NOMO-1 (cell line): Measurements from ENCODE around the gene KIRREL3.

Source experiments
- DNase-seq, 2 experiments: peaks; one replicate each; lab custom pipeline; 2025; ENCODE audit not compliant: unreplicated experiment in 2 of 2; lab: John Stamatoyannopoulos, UW

KIRREL3 gene

DNA sequence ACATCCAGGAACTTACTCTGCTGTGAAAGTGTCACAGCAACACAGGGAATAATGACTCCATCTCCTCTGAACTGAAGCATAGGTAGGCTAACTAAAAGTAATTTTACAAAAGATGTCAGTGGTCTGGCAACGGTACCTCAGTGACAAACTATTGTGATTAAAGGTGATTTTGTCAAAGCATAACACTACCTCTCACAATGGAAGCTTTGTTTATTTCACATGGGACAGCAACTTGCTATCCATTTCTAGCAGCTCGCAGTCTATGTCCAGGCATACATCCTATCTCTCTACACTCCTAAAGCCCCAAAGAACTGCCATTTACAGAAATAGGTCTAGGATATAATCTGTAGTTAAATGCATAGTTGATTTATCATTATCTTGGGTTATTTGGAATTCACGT, 163.0 kb downstream of the KIRREL3 start:
- DNase-seq: no peak

DNA sequence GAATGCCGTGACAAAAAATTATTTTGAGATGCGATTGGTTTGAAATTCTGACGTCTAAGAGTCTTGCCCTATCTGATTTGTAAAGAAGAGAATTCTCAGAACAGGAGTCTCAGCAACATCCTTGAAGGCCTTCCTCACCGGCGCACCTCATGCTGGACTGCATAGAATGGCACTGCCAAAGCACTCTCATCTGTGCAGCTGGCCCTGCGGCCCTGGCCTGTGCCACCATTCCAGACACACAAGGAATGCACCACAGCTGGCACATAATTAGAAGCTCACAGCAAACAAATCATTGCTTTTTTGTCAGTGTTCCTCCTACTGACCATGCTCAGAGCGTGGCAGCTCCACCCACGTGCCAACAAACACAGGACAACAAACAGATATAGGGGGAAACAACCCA, 166.0 kb downstream of the KIRREL3 start:
- no peak for DNase-seq

DNA sequence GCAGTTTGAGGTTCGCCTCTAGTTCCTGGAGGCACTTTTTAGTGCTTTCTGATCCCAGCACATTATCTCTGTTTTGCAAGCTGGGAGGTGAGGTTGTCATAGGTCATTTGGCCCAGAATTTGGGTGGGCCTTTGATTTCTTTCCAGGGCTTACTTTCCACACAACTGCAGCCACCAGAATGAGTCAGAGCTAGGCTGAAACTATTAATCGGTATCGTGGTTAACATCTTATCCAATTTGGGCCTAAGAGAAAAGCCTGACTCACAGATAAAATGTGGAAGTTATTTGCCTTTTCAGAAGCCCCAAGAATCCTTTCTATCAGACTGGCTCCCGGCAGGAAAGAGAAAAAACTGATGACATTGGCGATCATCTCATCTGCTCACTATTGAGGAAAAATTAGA, 166.4 kb downstream of the KIRREL3 start:
- DNase-seq: no peak

- no peak for DNase-seq
Observed at GRCh38 chr11:126833065-126833464, 167.5 kb downstream of the KIRREL3 start.

GRCh38 chr11:126832387-126832786, 168.2 kb downstream of the KIRREL3 start:
- DNase-seq: no peak

GRCh38 chr11:126830216-126830806, 170.3 kb downstream of the KIRREL3 start:
- no peak for DNase-seq

GRCh38 chr11:126829716-126830115, 170.9 kb downstream of the KIRREL3 start:
- no peak for DNase-seq

DNA sequence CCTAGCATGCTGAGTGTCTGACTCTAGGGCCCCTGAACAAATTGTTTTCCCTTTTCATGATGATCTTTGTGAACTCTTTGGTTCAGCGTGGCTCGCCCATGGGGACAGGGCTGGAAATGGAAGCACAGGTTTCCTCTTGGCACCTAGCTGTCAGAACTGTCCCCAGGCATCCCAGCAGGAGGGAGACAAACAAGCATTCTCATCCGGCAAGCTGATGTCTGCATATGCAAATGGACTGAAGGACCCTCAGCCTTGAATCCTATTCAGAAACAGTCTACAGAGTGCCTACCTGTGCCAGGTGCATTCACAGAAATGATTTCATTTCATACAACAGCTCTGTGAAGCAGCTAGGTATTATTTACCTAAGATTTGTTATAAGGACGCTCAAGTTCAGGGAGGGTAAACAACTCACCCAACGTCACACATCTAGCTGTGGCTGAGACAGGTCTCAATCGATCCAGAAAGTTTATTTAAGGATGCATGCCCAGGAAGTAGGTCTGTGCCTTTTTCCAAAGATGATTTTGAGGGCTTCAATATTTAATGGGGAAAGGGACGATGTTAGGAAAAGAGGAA, 176.4 kb downstream of the KIRREL3 start:
- DNase-seq: no peak

GRCh38 chr11:126823274-126823673, 177.3 kb downstream of the KIRREL3 start:
- no peak for DNase-seq

DNA sequence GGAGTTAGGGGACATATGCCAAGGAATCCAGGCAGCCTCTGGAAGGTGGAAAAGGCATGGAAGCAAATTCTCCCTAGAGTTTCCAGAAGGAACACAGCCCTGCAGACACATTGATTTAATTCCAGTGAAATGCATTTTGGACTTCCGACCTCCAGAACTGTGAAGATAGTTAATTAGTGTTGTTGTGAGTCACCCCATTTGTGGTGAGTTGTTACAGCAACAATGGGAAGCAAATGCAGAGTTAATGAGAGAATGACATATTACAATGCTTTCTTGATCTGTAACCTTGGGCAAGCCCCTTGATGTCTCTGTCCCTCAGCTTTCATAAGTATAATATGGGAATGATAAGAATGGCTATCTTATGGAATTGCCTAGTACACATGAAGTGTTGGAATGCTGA, 178.7 kb downstream of the KIRREL3 start:
- no peak for DNase-seq

DNA sequence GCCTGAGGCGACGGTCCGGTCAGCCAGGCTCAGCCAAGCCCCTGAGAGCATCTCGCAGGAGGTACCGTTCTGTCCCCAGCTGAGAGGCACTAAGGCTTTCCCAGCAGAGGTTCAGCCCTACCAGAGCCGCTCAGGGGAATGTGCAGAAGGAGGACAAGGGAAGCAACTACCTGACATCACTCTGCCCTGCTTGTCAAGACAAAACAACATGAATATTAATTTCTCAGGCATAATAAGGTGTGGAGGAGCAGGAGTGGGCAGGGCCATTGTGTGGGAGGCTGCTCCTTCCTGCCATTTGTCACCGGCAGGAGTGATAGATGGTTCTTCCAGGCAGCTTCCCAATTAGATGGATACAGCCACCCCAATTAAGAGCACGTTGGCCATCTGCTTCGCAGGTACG, 181.4 kb downstream of the KIRREL3 start:
- DNase-seq: no peak

- no peak for DNase-seq
Observed at GRCh38 chr11:126817523-126818450, 182.8 kb downstream of the KIRREL3 start.

DNA sequence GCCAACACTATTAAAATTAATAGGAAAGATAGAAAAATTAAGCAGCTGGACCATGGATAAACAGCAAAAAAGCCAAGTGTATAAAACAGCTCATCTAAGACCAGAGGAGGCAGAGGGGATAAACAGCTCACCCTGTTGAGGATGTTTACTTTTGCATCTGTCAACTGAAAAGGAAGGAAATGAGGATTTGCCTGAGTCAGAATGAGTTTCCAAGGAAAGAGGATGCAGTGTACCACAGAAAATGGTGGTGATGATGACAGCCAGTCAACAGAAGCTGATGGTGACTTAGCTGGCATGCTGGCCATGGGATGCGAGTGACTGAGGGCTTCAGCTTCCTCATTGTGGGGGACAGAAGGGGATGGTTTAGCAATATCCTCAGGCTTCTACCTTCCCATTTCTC, 183.5 kb downstream of the KIRREL3 start:
- DNase-seq: no peak

- DNase-seq: no peak
Observed at GRCh38 chr11:126816645-126817044, 183.9 kb downstream of the KIRREL3 start.

- DNase-seq: no peak
Observed at GRCh38 chr11:126815111-126815510, 185.5 kb downstream of the KIRREL3 start.

DNA sequence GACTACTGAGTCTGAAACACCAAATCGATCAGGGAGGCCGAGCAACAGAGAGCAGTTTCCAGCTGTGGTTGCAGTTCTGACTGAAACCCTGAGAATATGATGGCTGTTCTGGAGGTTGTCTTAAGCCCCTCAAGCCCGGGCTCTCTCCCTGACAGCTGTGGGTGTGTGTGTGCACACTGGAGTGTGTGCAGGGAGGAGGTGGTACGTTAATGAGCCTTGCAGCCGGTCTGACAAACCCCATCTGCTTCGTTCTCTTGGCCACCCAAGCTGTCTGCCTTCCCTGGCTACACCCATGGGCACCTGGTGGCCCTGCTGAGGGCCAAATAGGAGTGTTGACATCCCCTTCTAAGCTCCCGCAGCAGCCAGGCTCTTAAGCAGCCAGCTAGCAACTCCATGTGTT, 189.8 kb downstream of the KIRREL3 start:
- no peak for DNase-seq

- no peak for DNase-seq
Observed at GRCh38 chr11:126809514-126810289, 190.9 kb downstream of the KIRREL3 start.

DNA sequence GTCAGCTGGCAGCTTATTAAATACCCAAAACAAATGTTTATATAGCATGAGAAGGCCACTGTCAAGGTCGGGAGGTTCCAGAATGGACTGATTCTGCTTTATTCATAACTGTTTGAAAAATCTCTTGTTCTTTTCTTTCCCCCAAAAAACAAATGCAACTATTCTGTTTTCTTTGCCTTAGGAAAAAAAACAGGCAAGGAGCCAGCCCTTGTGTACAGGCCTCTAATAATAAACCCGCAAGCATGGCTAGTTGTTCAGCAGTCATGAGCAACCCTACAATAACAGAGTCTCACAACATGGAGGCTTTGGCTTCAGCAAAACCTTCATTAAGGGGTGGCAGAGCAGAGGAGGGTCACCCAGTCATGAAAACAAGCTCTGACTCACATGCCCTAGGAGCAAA, 191.7 kb downstream of the KIRREL3 start:
- DNase-seq: no peak

DNA sequence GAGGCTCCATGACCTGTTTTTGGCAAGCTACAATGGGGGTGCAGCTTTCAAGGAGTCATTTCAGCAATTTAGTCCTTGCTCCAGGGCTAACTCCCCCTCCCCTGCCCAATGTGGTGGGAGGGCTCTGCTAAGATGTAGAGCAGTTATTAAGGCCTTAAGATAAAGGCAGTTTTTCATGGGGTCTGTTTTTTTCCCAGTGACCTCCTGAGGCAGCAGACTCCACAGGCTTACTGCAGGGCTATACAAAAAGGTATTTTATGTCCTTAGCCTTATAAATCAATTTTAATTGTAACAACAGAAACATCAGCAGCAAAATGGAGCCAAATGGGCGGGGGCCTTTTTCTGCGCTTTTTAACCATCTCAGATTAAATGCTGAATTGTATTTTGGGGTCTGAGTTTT, 192.3 kb downstream of the KIRREL3 start:
- DNase-seq: no peak

GRCh38 chr11:126805870-126806269, 194.7 kb downstream of the KIRREL3 start:
- no peak for DNase-seq

DNA sequence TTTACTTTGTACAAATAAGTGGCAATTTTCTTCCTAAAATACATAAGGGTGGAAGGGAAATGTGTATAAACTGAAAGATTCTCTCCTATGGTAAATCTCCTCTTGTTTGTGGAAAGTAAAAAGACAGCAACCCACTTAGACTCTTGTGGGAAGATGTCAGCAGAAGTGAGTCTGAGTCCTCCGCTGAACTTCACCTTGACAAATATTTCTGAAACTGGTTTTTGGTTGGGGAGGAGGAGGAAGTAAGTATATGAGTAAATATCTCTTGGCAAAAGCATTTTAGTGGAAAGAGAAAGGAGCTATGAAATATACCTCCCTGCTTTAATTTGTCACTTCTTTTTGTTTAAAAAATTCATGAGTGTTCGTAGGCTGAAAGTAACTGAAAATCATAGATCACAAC, 196.2 kb downstream of the KIRREL3 start:
- DNase-seq: no peak
